HG03521 (cell line): Measurements from ENCODE around the gene TRIM42.

Experiments
- ATAC-seq: cut with Tn5 transposase; IDR thresholded peaks from one replicate; pipeline ENCODE4 v1.9.1; 2021; ENCODE audit warnings: mild to moderate bottlenecking, moderate library complexity; ENCODE audit not compliant: unreplicated experiment

TRIM42 gene

DNA sequence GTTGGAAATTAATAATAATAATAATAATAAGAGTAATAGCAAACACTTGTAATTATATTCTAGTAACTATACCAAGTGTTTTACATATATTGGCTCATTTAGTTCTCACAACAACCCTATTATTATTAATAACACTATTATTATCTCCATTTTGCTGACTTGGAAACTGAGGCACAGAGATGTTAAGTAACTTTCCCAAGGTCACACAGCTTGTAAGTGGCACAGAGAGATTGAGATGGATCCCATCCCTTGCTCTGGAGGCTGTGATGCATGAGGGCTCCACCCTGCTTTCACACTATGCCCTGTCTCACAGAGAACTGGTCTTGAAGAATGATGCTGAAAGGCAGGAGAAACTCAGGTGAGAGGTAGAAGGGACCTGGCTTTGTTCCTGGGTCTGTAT, 31.9 kb downstream of the TRIM42 start:
- no peak for ATAC-seq

DNA sequence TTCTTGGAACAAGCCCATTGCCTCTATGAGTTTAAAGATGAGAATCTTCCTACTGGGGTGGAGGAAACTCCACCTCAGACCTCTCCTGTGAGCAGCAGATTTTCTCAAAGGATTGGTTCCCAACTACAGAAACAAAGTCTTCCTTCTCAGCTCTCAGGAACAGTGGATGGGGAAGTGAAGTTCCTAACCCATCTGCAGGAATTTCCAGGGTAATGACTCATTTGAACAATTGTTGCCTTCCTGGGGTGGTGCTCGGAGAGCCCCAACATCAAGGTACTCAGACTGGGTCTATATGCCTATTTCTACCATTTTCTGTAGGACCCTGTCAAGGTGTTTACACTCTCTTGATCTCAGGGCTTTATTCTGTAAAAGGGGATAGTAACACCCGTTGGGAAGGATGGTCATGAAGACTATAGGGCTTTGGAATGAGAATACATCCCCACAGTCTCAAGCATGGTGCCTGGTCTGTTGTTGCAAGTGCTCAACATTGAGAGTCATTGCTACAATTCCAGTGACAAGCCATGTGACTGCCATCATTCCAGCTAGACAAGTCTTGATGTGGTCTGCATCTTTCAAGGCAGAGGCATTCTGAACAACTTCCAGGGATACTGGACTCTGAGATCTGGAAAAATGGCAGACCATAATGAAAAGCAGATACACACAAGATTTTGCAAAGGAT, 33.0 kb downstream of the TRIM42 start:
- no peak for ATAC-seq

DNA sequence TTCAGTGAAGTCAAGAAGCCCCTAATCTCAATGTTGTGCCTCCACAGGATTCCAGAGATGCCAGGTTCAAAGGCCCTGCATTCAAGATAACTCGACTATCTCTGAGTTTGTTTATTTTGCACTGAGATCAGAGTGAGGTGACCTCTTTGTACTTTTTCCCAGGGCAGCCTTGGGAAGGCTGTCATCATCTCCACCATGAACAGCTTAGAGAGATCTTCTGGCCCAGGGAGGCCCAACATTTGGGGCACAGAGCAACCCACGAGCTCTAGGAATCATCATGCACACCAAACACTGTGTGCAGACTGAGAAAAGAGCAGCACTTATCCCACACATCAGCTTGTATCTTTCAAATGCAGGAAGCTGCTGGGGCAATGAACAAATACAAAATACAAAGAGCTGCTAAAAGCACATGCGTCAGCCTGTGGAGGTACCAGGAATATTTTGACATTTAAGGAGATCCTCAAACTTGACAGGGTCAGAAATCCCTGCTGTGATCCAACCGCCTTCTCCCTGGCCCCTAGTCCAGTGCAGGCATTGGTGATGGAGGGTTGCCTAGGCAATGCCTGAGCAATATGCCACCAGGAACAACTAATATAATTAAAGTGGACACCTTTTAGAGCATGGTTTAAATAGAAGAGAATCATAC, 33.6 kb downstream of the TRIM42 start:
- ATAC-seq = no peak

DNA sequence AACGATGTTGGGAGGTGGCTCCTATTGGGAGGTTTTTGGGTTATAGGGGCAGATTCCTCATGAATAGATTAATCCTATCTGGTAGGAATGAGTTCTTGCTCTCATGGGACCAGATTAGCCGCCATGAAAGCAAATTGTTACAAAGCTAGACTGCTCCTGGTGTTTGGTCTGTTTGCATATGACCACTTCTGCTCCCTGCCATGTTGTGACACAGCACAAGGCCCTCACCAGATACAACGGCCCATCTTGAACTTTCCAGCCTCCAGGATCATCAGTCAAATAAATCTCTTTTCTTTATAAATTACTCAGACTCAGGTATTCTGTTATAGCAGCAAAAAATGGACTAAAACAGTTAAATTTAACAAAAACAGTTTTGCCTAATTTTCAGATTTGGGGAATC, 34.4 kb downstream of the TRIM42 start:
- no peak for ATAC-seq

DNA sequence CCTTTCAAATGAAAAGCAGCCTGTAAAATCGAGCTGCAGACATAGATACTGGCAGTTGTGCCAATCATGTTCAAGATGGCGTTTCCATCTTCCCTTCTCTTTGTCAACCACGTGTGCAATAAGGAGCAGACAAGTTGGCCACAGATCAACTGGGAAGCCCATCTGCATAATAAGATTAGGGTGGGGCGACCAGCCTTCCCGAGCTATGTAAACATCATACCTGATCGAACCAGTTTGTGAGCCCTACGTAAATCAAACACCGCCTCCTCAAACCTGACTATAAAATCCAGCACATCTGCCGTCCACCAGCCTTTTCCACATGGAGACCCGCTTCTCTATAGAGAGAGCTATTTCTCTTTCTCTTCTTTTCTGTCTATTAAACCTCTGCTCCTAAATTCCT, 37.2 kb downstream of the TRIM42 start:
- ATAC-seq = no peak

DNA sequence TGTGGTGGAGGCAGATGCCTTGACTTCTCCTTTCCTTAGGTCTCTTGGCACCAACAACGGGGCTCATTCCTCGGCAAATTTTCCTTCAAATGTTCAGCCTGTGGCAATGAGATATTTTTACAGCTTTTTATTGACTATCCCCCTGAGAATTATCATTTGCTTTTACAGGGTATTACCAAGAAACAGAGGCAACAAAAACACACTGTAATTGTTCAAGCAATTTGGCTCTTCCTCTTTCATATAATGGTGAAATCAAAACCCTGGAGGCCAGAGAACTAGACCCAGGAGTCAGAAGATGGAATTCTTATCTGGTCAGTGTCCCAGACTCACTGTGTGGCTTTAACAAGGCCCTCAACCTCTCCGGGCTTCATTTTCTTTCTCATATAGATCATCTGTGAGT, 40.1 kb downstream of the TRIM42 start:
- ATAC-seq = no peak

DNA sequence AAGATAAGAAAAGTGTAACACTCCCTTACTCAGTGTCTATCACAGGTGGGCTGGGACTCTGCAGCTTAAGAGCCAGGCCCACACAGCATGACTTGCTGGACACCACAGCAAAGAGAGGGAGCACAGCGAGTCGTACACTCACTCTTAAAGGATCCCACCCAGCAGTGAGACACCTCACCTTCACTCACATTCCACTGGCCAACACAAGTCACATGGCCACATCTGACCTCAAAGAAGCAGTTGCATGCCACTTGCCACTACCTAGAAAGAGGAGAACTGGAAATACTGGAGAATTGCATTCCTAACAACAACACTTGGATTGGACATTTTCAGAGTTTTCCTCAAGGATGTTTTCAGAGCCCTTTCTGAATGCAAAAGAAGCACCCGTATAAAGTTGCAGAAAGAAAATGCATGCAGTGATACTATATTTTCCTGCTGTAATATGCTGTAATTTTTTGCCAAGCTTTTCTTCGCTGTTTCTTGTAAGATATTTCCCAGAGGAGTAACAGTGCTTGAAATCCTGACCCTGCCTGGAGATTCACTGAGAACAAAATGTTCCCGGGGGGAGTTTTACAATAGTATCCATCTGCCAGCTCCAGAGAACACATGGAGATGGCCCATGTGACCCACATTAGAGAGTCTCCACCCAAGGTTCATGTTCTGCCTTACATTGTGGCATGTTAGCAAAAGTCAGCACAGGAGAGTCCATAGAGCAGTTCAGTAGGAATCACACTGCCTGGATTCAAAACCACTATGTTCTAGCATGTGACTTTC, 42.2 kb downstream of the TRIM42 start:
- ATAC-seq = no peak

DNA sequence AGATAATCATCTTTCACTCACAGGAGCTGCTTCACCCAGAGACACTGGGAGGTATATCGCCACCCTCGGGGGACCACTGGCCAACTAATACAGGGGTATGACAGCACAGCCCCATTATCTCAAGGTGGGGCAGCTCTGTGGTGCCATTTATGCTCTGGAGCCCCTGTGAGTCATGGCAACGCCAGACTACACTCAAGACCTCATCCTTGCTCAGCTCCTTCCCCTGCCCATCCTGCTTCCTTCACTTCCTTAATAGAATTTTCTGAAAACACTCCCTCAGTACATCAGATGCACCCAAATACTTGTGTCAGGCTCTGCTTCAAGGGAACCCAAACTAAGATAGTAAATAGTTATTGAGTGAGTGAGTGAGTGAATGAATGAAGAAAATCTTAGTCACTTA, 45.7 kb downstream of the TRIM42 start:
- no peak for ATAC-seq

DNA sequence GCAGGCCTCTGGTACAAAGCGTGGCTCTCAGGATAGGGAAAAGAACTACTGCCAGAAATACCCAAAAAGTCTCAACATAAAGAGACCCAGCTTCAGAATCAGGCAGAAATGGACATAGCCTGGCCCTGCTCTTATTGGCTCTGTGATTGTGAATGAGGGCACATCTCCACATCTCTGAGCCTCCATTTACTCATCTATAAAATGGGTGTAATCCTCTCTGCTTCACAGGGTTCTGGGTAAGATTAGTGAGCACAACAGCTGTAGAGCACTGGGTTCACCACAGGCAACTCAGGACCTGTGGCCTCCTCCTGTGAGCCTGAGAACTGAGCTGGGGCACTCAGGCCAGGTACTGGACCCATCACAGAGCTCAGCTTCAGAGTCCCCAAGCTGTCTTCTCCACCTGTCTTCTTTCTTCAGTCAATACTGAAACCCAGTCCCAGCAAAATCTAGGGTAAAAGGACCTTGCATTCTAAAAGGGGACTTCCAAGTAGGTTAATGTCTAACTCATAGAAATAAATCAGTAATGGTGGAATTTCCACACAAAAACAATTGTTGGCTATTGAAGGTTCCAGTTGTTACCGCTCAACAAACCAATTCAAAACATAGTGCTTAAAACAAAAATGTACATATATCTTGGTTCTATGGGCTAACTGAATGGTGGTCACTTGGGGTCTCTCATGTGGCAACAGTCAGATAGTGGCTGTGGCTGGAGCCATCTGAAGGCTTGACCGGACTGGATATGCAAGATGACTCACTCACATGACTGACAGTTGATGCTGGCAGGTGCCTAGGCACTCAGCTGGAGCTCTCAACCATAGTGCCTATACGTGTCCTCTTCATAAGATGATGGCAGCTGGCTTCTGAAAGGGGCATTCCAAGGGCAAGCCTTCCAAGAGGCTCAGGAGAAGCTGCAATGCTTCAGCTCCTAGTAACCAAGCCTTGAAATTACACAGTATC, 47.3 kb downstream of the TRIM42 start:
- ATAC-seq = peak; percentile 54

DNA sequence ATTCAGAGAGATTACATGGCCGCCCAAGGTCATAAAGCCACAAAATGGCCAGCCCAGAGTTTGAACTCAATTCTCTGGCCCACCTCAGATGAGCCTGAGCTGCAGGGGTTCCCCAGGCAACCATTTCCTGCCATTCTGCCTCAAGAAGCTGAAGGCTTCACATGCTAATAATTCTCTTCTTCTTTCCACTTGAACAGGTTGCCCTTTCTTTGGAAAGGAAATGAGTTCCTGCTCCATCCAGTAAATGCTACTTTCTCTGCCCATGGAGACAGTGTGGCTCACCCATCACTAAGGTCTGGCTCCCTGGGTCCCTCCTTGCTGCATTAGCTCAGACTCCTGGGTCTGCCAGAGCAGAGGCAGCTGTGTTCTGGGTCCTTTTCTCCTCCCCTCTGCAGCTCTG, 48.2 kb downstream of the TRIM42 start:
- no peak for ATAC-seq

DNA sequence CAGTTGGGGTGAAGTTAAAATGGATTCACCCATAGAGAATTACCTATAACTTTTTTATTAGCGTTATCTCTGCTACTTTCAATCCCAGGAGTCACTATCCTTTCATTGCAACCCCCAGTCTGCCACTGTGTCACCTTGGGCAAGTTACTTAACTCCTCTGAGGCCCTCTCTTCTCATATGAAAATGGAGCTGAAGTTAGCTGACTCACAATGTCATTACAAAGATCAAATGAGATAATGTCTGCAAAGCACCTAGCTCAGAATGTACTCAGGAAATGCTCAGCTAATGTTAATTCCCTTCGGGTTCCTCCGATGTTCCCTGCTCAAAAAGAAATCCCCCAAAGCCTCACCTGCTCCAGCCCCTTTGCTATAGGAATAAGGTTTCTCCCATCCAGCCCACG, 50.0 kb downstream of the TRIM42 start:
- ATAC-seq = no peak

DNA sequence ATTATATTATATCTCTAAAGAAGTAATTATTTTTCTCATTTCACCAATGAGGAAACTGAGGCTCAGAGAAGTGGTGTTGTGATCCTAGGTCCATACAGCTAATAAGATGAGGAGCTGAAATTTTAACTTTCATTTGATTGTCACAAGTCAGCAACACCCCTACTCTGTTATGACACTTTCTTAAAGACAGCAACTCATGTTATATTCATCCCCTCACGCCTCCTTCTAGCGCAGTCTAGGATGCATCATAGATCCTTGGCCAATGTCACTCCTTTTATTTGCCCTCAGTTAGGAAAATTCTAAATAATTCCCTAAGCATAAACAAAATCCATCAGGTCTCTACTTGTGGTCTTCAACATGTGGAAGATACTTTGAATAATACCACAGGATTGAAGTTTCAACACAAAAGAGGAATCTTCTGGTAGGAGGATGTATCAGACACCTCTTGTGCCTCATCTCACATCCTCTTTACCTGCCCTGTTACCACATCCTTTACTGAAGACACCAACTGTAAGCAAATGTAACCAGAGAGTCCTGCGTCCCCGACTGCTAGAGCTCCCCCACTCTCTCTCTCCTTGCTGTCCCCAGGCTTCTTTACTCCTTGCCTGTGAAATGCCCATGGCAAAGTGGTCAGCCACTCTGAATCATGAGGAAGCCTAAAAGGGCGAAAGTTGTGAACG, 53.7 kb downstream of the TRIM42 start:
- peak; percentile 82 for ATAC-seq

DNA sequence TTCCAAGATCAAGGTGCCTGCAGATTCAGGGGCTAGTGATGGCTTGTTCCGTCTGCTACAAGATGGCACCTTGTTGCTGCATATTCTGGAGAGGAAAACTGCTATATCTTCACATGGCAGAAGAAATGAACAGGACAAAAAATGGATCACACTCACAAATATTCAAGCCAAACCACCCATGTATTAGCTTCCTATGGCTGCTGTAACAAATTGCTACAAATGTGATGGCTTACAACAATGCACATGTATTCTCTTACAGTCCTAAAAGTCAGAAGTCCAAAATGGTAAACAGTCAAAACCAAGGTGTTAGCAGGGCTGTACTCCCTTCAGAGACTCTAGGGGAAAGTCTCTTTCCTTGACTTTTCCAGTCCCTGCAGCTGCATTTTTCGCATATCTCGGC, 55.8 kb downstream of the TRIM42 start:
- no peak for ATAC-seq

DNA sequence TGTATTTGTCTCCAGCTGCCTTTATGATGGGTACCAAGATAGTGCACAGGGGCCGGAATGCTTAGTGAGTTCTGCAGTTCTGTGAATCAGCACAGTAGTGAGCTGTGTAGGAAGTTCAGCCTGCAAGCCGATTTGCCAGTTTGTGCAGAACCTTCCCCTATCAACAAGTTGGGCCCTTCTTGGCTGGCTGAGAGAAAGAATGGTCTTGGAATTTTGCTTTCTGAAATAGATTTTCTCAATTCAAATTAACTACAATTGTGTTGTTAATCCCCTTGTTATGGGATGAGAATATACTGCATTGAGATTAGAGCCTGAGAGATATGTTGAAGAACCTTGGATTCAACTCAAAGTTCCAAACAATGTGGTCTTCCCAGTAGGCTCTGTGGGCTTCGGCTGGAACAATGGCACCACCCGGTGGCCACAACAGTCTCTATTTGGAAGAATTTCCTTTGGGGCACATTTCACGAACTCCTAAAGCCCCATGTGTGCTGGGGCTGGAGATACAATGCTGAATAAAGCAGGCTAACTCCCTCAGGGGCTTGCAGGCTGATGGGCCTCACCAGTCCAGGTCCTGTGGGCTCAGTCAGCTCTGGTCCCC, 59.1 kb downstream of the TRIM42 start:
- ATAC-seq = no peak

DNA sequence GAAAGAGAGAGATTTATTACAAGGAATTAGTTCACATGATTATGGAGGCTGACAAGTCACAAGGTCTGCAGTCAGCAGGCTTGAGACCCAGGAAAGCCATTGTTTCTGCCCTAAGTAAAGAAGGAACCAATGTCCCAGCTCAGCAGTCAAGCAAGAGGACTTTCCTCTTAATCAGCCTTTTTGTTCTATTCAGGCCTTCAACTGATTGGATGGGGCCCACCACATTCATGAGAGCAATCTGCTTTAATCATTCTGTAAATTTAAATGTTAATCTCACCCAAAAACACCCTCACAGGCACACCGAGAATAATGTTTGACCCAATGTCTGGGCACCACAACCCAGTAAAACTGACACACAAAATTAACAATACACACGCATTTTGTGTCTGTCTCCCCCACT, 64.3 kb downstream of the TRIM42 start:
- ATAC-seq = no peak

DNA sequence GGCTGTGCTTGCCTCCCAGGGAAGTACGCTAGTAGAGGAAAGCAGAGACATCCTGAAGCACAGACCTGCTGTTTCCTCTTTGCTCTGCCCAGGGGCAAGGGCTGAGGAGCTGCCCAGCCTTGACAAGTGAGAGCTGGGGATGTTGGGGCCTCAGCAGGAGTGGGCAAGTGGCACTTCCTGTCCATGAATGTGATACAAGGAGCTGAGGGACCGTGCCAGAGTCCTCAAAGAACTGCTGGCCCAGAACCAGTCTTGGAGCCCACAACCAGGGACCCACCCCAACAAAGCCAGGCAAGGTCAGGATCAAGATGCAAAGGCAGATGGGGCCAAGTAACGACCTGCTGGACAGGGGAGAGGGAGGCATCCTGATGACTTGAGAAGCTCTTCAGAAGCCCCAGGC, 70.3 kb downstream of the TRIM42 start:
- ATAC-seq = no peak

DNA sequence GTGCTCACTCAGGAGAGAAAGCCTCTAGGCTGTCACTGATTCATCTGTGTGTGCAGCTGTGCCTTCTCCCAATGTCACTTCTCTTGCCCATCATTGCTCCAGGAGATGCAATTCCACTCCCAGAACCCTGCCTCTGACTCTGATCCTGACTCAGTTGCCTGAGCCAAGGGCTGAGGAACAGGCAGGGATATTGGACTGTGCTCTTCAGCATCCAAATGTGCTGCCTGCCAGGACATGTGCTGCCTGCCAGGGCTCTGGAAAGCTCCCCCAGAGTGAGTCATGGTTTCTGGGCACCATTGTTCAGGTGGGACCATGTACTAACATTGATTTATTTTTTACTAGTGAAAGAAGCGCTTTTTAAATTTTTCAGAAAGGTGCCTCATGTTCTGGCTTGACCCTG, 71.0 kb downstream of the TRIM42 start:
- no peak for ATAC-seq
